Measurements from ENCODE around the gene C2orf69. TPM values are rescaled to one million over a fixed set of nuclear protein-coding genes. Genes with fewer than 3 reads are reported as not detected.

Gene C2orf69
- total RNA-seq, 4 donors from 2014 or later = 8.5 to 12.3 (median 9.0) TPM

DNA sequence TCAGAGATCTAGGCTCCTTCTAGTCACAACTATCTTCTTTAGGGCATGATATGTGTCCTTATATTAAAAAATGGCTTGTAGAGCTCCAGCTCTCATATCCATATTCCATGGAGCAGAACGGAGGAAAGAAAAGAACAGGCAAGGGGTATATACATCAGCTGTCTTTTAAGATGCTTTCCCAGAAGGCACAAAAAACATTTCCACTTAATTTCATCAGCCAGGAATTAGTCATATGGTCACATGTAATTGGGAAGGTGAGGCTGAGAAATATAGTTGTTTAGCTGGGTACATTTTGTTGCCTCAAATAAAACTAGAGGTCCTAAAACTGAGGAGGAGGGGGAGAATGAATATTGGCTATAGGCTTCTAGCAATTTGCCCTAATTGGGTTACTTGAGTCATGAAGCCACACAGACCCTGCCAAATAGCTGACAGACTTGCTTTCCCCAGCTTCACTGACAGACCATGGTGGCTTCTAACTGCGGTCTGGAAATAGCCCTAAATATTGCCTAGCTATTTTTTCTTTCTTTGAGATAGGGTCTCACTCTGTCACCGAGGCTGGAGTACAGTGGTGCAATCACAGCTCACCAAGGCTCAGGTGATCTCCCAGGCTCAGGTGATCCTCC is 64.3 kb downstream of the C2orf69 start:
- H3K9me3 ChIP-seq = no peaks in the 10 kb centered on the region
- H3K36me3 ChIP-seq = no peaks in the 10 kb centered on the region
- no peak overlapping the region for H3K4me3 ChIP-seq
- H3K4me1 ChIP-seq = peaks cover 0 to 7% (median 0%) of the 10 kb centered on the region in 4 donors
- TF ChIP-seq CTCF (IDR thresholded peaks at IDR 0.05) = no peak
- TF ChIP-seq POLR2A (IDR thresholded peaks at IDR 0.05) = no peak
- no peak overlapping the region for H3K27ac ChIP-seq
- H3K27me3 ChIP-seq = no peaks in the 10 kb centered on the region
- DNase-seq = no peak

Small RNA genes lying within 50 kb of the gene (small RNA-seq; reads per million reads assigned to genes)
- gene AC108032.1 (0 reads per million in 2 donors), gene RN7SL717P (0 reads per million in 2 donors)

Other genes starting within 250 kb of the C2orf69 start
- gene FTCDNL1, start 60.1 kb upstream of the C2orf69 start, total RNA-seq = 1 to 10 TPM in 3 of 4 donors, not detected in 1; 1.4 to 1.9 (median 1.7) TPM
- 10 to 100 TPM in 3 of 4 donors, 1 to 10 TPM in 1; 7.4 to 18.8 (median 14.6) TPM for gene TYW5, start 44.2 kb downstream of the C2orf69 start, total RNA-seq
- 10 to 100 TPM in 3 of 4 donors, 1 to 10 TPM in 1; 8.3 to 58.2 (median 26.8) TPM for gene MAIP1, start 44.3 kb downstream of the C2orf69 start, total RNA-seq

All from Peyer's patch (tissue), 4 donors.